Endothelial cell of umbilical vein (primary cell): ENCODE results near the gene MID1.

Experiments
- CTCF ChIP-seq, 2 donors: IDR thresholded peaks; 1 replicate in 1 of 2; 2 replicates in 1 of 2; pipeline ENCODE4 v1.5.1; 2011; ENCODE audit warnings: low read length in 2 of 2, mild to moderate bottlenecking in 2 of 2, moderate library complexity in 2 of 2, control low read depth in 1 of 2, inconsistent platforms in 1 of 2, low read depth in 1 of 2; ENCODE audit not compliant: insufficient read depth in 1 of 2; ENCODE audit errors: extremely low read depth in 1 of 2
- EZH2 ChIP-seq: IDR thresholded peaks from 2 replicates; pipeline ENCODE4 v1.6.1; 2012; ENCODE audit warnings: borderline replicate concordance, low read depth, mild to moderate bottlenecking, moderate library complexity, low read length, inconsistent platforms; ENCODE audit not compliant: severe bottlenecking
- FOS ChIP-seq: IDR thresholded peaks from 2 replicates; pipeline ENCODE4 v1.6.1; 2011; ENCODE audit warnings: mild to moderate bottlenecking, low read length, moderate library complexity, borderline replicate concordance; ENCODE audit not compliant: insufficient read depth
- JUN ChIP-seq: IDR thresholded peaks from 2 replicates; pipeline ENCODE4 v1.6.1; 2011; ENCODE audit warnings: borderline replicate concordance, low read depth; ENCODE audit not compliant: insufficient read length, insufficient read depth
- POLR2A ChIP-seq: IDR thresholded peaks from 2 replicates; pipeline ENCODE4 v1.6.1; 2012; ENCODE audit warnings: low read depth, mild to moderate bottlenecking, control low read depth, low read length
- POLR2AphosphoS5 ChIP-seq: IDR thresholded peaks from 2 replicates; pipeline ENCODE4 v1.6.1; 2012; ENCODE audit warnings: low read depth, mild to moderate bottlenecking, control low read depth, low read length, moderate library complexity; ENCODE audit not compliant: insufficient read depth

DNA sequence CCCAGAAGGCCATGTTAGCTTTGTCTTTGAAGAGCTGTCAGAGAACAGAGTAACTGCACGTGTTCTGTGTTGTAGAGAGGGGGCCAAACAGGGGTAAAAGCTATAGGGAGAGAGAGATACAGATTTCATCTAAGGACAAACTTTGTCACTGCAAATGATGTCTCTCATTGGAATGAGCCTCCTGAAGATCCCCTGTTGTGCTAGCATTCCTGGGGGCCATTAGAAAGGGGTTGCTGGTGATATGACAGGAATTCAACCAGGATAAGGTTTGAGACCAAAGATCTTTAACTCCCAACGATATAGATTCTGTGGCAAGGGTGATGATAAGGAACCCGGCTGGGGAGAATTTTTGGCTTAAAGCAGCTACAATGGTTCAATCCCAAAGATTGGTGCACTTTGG is 16.8 kb downstream of the MID1 start:
- TF ChIP-seq EZH2, result no peak
- no peak for TF ChIP-seq JUN
- no peak for TF ChIP-seq CTCF (IDR thresholded peaks at IDR 0.05; ENCODE audit: extremely low read depth in 1 of 2, insufficient read depth in 1 of 2, low read depth in 1 of 2, low read length in 2 of 2)
- no peak for TF ChIP-seq FOS
- no peak for TF ChIP-seq POLR2A
- TF ChIP-seq POLR2AphosphoS5, result no peak
